Islet precursor cell (in vitro differentiated cells): Measurements from ENCODE around the gene MCF2L.

Source experiments
- DNase-seq: peaks from one replicate; pipeline ENCODE4 v3.0.0-alpha.2; 2018

MCF2L gene

DNA sequence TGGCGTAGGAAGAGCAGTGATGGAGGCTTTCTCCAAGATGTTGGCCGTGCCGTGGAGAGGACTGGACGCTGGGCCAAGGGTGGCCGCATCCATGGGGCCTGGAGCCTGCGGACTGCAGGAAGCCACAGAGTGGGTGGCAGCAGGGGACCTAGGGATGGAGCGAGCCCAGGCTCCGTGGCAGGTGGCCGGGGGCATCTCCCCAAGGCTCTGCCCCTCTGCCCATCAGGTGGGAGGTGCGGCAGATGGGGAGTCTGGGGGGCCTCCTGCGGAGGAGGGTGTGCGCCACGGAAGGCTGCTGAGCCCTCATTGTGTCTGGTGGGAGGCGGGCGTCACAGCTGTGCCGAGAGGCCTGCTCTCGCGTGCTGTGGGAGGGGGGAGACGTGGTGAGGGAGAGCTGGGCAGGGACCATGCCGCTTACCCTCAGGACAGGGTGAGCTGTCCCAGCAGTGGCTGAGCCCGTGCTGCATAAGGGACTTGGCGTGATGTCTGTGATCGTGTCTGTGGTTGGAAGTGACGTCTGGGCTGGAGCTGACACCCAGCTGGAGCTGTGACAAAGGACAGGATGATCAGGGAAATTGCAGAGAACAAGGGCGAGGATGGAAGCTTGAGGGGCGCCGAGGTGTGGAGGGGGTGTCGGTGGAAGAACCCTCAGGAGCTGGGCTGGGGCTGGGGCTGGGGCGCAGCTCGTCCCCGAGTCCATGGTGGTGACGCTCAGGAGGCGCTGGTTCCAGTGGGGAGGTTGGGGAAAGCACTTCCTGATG is 13.4 kb downstream of the MCF2L start:
- DNase-seq: no peak

- no peak for DNase-seq
Observed at GRCh38 chr13:112983042-112983305, 14.0 kb downstream of the MCF2L start.

- DNase-seq: no peak
Observed at GRCh38 chr13:112983428-112984196, 14.6 kb downstream of the MCF2L start.

GRCh38 chr13:112984501-112984900 is 15.5 kb downstream of the MCF2L start:
- DNase-seq: no peak

DNA sequence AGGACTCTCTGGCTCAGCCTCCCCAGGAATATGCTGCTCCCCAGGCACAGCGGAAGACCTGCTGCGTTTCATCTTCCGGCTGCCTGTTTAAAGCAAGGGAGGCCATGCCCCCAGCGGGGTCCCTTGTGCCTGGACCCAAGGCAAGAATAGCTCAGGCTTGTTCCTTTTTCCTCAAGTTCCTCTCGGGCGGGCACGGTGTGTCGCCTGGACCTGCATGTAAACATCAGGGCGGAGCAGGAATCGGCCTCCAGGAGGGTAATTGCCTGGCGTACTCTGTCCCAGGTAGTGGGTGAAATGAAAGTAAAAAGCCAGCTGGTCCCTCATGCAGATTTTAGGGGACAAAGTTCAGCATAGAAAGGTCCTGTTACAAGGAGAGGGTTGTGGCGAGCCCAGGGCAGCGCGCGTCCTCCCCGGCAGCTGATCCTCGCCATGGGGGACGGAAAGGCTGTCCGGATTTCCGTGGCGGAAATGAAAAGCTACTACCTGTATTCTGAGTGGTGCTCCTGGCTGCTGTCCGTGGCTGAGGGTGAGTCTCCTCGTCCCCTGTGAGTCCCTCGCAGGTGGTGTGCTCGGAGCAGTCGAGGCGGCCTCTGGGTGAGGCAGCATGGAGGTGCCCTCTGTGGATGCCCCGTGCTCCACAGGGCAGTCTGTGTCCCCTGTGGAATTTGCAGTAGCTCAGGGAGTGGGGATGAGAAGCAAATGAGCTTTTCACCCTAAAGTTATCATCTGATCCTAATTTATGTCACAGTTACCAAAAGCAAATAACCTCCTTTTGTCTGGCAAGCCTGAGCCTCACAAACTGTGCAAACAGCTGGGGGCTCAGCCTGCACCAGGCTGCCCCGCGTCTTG is 16.2 kb downstream of the MCF2L start:
- DNase-seq: no peak

DNA sequence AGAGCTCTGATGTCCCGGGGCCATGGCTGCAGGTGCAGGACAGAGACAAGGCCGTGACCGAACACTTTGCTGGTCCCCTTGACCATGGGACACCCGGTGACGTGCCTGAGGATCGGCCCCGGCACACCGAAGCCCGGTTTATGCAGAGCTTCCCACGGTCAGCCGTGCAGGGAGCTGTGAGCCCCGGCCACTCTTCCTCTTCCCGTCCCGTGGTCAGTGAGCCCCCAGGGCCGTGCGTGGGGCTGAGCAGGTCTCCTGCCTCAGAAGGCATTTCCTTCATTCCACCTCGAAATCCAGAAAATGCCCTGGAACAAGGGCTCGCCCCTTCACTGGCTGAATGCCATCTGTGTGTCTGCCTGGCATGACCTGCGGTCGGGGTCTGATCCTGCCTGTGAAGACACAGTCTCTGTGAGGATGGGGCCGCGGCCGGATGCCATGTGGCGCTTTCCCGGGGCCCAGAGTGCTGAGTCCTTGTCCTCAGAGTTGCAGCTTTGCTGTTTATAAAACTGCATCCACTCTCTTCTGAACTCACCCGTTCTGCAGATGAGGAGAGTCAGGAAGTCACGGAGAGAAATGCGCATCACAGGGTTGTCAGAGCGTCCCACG is 16.9 kb downstream of the MCF2L start:
- no peak for DNase-seq

DNA sequence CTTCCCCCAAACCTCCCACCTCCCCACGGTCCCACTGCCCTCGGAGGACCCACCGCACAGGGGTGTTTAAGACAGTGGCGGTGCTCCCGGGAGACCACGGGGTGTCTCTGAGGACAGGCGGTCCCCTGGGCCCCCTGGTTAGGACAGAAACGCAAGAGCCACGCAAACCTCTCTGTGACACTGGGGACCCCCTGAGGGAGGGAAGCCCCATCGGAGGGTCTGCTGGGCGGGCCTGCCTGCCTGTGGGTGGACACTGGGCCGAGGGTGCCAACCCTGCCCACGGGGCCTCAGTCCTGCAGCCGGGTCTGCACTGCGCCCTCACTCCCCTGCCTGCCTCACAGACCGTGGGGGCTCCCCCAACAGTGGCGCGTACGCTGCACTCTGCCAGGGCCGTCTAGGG is 17.5 kb downstream of the MCF2L start:
- no peak for DNase-seq

DNA sequence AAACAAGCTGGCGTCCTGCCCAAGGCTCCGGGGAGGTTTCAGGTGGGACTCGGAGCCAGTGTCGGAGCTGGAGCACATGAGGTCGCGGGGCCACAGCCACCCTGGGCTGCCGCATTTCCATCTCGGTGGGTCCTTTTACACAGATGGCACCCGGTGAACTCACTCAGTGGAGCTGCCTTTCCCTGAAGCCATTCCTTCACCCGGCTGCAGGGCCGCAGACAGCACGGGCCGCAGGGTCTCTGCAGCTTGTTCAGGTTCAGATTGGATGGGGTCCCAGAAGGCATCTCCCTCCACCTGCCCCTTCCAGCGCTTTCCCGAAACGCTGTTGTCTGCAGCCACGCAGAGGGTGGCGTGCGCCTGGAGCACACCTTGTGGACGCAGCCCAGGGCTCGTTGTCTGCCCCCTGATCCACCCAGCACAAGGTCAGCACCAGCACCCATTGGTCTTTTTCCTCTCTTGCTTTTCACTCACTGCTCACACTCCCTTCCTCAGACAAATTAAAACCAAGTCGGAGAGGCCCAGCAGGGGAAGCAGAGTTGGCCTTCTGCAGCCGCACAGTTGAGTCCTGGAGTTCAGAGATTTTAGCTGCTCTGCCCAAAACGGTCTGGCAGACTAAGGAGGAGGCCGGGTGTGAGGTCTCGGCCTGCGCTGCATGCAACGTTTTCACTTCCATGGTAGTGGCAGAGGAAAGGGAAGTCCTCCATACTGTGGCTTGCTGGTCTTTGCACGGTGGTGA is 18.1 kb downstream of the MCF2L start:
- DNase-seq: no peak

DNA sequence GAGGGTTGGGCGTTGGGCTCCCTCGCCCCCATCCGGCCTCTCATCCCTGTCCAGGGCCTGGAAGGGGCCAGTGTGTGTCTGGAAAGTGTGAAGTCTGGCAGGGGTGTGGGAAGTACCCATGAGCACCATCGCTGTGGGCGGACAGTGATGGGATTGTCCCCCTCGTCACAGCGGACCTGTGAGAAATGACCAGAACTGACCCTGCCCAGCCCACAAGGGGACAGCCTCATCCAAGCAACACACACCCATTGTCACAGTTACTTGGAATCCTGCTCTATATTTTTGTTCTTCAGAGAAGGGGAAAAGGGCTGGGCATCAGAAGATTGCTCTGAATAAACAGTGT is 18.6 kb downstream of the MCF2L start:
- no peak for DNase-seq

- no peak for DNase-seq
Observed at GRCh38 chr13:112990783-112991182, 21.8 kb downstream of the MCF2L start.

DNA sequence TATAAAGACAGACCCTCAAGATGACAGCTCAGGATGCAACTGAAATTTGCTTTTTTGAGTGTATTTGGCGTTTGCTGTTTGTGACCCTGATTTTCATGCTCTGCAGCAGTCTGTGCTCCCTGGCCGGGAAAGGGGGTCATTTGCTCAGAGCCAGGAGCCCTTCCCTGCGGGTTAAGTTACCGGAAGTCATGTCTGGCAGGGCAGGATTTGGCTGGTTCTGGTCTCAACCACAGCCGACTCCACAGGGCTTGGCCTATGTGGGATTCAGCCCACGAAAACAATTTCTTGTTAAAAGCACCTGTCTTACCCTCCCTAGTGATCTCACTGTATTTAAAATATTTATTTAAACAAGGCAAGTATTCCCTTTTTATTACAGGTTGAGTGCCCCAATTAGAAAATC is 22.6 kb downstream of the MCF2L start:
- no peak for DNase-seq

- no peak for DNase-seq
Observed at GRCh38 chr13:112992931-112993680, 24.1 kb downstream of the MCF2L start.

- DNase-seq: no peak
Observed at GRCh38 chr13:112994084-112994780, 25.2 kb downstream of the MCF2L start.

- no peak for DNase-seq
Observed at GRCh38 chr13:112994781-112995355, 25.9 kb downstream of the MCF2L start.

DNA sequence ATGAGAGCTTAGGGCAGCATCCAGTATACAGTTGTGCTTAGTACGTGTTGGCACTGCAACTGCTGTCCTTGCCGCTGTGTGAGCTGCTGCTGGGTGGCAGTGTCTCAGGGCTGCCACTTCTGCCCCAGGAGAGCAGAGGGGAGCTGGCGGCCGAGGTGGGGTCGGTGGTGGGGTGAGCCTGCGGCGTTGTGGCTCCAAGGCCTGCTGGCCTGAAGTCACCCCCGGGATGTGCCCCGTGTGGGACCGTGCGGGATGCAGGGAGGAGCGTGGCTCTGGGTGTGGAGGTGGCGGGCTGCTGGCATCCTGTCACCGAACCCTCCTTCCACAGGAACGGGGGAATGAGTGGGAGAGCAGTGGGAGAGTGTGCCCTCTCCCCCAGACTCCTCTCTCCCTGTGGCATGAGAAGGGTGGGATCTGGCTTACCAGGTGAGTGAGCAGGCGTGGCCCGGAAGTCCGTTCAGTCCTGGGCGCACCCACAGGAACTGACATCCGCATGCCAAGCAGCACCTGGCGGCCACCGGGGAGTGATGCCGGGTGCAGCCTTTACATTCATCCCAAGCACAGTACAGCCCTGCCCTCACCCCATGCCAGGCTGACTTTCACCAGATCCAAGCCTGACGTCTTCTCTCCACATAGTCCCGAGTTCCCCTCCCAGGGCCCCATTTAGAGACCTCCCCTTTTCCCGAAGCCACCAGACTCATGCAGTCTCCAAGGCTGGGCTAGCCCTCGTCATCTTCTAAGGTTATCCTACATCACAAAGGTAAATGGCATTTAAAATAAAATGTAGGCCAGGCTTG is 26.6 kb downstream of the MCF2L start:
- DNase-seq: no peak

DNA sequence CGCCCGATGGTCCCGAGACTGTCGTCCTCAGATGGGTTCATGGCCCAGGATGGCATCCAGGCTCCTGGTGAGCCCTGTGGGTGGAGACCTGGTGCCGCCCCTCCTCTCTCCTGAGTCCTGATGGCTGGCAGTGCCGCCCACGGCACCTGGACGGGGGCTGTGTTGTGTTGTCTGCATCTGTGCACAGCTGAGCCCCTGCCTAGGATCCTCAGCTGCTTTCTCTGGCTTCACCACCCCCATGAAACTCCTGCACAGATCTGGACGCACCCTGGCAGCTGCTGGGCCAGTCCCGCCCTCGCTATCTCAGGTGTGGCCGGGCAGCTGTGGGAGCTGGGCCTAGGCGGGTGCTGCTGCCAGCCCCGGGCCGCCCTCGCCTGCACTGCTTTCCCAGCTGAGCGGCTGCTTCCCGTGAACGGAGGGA is 27.7 kb downstream of the MCF2L start:
- DNase-seq: no peak

DNA sequence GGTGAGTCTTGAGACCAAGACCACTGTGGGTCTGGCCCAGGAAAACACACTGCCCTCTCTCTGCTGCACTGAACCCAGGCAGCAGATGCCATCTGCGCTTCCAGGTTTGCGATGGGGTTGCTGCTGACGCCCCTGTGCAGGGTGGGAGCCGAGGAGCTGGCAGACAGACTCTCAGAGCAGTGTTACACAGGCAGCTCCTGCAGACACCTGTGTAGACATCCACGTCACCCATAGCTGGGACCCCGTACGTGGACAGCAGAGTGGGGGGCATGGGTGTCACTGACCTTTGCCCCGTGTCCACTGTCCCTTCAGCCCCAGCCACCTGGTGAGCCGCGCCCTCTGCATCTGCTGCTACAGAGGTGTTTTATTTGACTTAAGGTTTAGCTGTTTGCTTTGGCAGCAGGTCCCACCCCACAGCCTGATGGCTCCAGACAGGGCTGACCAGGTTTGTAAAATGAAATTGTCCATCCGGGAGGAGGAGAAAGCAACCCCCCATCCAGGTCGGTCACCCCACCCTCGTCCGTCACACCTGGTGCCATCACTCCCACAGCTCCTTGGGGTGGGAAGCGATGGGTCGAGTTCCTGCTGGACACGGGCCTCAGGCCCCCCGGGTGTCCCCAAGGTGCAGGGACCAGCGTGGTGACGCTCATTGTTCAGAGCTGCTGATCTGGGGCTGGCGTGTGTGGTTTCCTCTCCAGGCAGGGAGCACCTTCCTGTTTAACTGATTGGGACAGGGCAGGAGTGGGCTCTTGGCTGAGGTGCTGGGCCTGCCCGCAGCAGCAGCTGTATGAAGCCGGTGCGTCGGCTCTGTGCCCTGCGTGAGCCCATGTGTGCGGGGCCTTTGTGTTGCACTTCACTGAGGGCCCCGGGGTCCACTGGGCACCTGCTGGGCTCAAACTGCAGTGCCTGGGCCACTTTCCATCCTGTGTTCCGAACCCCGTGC is 28.4 kb downstream of the MCF2L start:
- no peak for DNase-seq

GRCh38 chr13:112998521-112999280 is 29.7 kb downstream of the MCF2L start:
- DNase-seq: no peak
